ENCODE data around the gene MUC6.

MUC6 gene

GRCh38 chr11:1072116-1072820, 35.8 kb upstream of the MUC6 start:
- DNase-seq (ENCODE audit: low read depth in 2 of 2, low spot score in 1 of 2) = no peak

- no peak for DNase-seq (ENCODE audit: low read depth in 2 of 2, low spot score in 1 of 2)
Observed at GRCh38 chr11:1071571-1072115, 35.1 kb upstream of the MUC6 start.

GRCh38 chr11:1070594-1071462, 34.3 kb upstream of the MUC6 start:
- DNase-seq (ENCODE audit: low read depth in 2 of 2, low spot score in 1 of 2) = no peak

- no peak for DNase-seq (ENCODE audit: low read depth in 2 of 2, low spot score in 1 of 2)
Observed at GRCh38 chr11:1069740-1070139, 33.2 kb upstream of the MUC6 start.

- DNase-seq (ENCODE audit: low read depth in 2 of 2, low spot score in 1 of 2) = no peak
Observed at GRCh38 chr11:1067812-1068496, 31.4 kb upstream of the MUC6 start.

- DNase-seq (ENCODE audit: low read depth in 2 of 2, low spot score in 1 of 2) = no peak
Observed at GRCh38 chr11:1064167-1064566, 27.6 kb upstream of the MUC6 start.

DNA sequence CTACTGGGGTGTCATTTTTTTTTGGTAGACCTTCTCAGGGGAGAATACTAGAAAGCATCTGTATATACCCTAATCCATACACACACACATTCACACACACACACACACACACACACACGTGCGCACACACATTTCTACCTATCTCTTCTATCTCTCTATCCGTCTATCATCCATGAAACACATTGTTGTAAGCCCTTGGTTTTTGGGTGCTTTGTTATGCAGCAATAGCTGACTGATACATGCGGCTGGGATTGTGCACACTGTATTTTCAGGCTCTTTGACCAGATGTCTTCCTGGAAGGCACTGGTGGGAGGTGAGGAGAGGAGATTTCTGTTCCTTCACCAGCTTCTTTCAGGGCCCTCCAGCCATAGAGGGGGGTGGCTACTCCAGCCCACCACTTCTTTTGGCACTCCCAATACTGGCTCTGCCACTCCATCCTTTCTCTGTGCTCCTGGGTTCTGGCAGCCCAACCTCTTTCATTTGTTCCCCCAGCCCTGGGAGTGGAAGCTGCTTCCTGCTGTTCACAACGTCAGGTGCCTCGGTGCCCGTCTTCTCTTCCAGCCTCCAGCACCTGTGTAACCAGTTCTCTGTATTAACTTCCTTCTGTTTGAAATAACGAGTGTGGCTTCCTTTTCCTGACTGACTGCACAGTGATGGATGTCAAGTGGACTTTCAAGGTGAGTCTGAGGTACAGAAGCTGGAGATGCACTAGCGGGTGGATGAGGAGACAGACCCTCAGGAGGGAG, 25.7 kb upstream of the MUC6 start:
- no peak for DNase-seq (ENCODE audit: low read depth in 2 of 2, low spot score in 1 of 2)

- DNase-seq (ENCODE audit: low read depth in 2 of 2, low spot score in 1 of 2) = no peak
Observed at GRCh38 chr11:1060852-1061616, 24.5 kb upstream of the MUC6 start.

GRCh38 chr11:1060410-1060809, 23.9 kb upstream of the MUC6 start:
- DNase-seq (ENCODE audit: low read depth in 2 of 2, low spot score in 1 of 2) = no peak

DNA sequence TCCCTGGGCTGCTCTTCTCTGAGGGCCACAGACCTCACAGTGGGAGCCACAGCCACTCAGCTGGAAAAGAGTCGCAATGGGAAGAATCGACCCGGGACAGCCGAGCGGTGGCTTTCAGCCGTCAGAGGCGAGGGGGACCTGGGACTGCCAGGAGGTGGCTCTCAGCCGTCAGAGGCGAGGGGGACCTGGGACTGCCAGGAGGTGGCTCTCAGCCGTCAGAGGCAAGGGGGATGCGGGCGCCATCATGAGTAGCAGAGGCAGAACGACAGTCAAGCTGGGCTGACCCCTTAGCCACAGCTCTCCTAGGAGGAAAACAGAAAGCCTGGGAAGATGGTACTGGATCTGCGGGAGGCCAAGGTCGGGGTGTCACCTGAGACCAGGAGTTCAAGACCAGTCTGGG, 23.2 kb upstream of the MUC6 start:
- no peak for DNase-seq (ENCODE audit: low read depth in 2 of 2, low spot score in 1 of 2)

DNA sequence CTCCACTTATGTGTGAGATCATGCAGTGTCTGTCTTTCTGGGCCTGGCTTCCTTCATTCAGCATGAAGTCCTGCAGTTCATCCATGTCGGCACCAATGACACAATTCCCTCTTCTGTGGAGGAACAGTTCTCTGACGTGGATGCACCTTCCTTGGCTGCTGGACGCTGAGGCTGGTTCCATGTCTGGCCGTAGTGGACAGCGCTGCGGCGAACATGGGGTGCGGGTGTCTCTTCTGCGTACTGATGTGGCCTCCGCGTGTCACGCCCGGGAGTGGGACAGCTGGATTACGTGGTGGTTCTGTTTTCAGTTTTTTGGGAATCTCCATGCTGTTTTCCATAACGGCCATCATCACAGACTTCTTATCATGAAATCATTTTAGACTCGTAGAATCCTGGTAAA, 21.3 kb upstream of the MUC6 start:
- DNase-seq (ENCODE audit: low read depth in 2 of 2, low spot score in 1 of 2) = no peak

DNA sequence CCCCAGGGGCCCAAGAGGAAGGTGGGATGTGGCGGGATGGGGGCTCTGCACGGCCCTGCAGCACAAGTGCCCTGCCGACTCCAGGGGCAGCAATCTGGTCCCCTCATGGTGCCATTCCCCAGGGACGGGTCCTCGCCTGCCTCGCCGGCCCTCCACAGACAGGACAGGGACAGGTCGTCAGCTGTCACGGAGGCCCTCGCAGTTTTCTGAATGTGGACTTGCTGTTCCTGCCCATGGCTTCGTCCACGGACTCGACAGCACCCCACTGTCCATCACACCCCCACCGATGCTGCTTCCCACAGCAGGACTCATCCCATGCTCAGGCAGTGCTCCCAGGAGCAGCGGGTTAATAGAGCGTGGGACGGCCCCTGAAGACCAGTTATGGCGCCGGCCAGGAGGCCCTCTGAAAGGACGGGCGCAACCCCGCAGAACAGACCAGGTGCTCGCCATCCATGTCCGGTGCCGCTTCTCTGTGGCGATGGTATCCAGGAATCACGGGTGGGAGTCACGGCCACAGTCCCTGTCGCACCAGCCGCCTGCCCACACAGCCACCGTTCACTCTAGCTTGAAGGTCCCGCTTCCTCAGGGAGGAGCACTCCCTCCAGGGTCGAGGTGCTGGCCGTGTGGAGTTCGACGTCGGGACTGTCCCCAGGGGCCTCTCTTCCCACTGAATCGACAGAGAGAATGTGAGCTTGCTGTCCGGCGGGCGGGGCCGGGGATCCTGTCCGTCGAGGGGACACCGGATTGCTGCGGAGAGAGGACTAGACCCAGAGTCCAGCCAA, 19.7 kb upstream of the MUC6 start:
- DNase-seq (ENCODE audit: low read depth in 2 of 2, low spot score in 1 of 2) = no peak

- no peak for DNase-seq (ENCODE audit: low read depth in 2 of 2, low spot score in 1 of 2)
Observed at GRCh38 chr11:1055109-1055703, 18.7 kb upstream of the MUC6 start.

DNA sequence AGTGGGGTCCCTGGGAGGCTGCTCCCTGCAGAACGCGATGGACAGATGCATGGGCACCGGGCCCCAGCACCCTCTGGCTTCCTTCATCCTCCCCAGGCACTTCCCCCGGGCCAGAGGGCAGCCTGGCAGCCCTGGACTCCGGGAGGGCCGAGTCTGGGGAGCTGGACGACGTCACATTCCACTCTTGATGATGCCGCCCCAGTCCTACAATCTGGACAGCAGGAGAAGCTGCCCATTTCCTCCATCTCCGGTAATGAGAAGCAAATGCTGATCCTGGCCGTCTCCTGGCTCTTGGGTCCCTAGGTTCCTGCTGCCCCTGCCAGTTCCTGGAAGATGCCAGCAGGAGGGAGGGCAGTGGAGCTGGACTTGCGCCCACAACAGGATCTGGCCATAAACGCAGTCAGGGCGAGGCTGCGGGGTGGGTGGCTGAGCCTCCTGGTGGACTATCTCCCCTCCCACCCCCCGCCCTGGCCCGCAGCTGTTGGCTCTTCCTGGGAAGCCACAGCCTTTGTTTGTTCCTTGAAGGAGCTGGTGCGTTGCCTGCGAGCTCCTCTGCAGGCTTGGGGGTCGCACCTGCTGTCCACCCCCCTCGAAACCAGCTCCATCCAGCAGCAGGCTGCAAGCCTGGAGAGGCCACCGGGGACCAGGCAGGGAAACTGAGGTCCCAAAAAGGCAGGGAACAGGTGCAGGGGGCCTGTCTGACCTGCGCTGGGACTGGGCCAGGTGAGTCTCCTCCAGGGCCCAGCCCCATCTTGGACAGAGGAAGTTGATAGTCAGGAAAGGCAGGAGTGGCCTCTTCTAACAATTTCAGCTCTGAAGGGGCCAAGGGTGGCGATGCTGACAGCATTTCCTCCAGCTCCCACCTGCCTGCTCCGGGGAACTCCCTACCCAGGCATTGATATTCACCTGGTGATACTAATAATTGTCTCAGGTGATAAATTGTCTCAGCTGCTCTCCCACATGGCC, 17.9 kb upstream of the MUC6 start:
- no peak for DNase-seq (ENCODE audit: low read depth in 2 of 2, low spot score in 1 of 2)

DNA sequence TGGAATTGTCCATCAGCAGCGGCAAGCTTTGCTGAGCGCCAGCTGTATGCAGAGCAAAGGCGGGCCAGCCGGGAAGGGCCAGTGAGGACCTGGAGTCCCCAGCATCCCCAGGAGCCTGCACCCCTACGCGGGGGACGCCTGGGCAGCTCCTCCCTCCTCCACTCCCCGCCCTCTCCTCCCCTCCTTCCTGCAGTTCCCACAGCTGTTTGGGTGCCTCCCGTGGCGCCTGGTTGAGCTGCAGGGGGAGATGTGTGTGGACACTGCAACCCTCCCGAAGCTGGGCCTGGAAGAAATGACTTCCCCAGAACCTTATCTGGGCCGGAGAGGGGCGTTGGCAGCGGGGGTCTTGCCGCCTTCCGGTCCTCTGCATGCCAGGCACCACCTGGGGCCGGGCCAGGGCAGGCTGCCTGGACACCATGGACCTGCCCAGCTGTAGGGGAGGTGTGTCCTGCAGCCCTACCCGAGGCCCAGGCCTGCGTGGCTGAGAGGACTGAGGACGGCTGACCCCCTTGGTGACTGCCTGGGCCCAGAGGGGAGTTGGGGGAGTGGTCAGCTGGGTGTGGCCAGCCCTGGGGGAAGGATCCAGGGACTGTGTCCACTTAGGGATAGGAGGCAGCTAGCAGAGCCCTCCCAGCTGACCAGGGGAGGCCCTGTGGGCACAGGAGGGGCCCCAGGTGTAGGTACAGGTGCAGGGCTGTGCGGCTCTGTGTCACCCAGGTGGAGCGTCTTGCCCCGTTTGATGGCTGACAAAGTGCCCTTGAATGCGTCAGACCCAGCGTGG, 16.8 kb upstream of the MUC6 start:
- DNase-seq (ENCODE audit: low read depth in 2 of 2, low spot score in 1 of 2) = no peak

GRCh38 chr11:1052133-1053011, 15.9 kb upstream of the MUC6 start:
- DNase-seq (ENCODE audit: low read depth in 2 of 2, low spot score in 1 of 2) = no peak

Data from stimulated activated CD8-positive, alpha-beta memory T cell treated with anti-CD3 and anti-CD28 coated beads, Interleukin-4, amount 100 ng/mL, for 1 hour (primary cell).